Measurements from ENCODE around the gene SPEF1.
A peak's percentile ranks its signal among the peaks of the same experiment; 100 is the strongest.

SPEF1 gene

GRCh38 chr20:3771552-3772058 lies 9.6 kb downstream of the SPEF1 start:
- DNase-seq (ENCODE audit: low read depth), result no peak
- no peak overlapping the region for H3K4me3 ChIP-seq (ENCODE audit: low read depth, low read length)
- no peak for TF ChIP-seq CTCF (conservative IDR thresholded peaks at IDR 0.05; ENCODE audit: low read depth, low read length)

- peak; percentile 74 for DNase-seq (ENCODE audit: low read depth)
- TF ChIP-seq CTCF (conservative IDR thresholded peaks at IDR 0.05; ENCODE audit: low read depth, low read length), result peak; percentile 61
- H3K4me3 ChIP-seq (ENCODE audit: low read depth, low read length), result peak overlapping the region; percentile 69
These were observed 12.7 kb downstream of the SPEF1 start for GRCh38 chr20:3768342-3769130.

- DNase-seq (ENCODE audit: low read depth), result peak; percentile 99
- peak; percentile 31 for TF ChIP-seq CTCF (conservative IDR thresholded peaks at IDR 0.05; ENCODE audit: low read depth, low read length)
- H3K4me3 ChIP-seq (ENCODE audit: low read depth, low read length), result peak within 1 kb of the TSS; percentile 74
These were observed 13.6 kb downstream of the SPEF1 start, which contains the start of gene ADISSP for GRCh38 chr20:3767427-3768341. ADISSP (minus strand) TSS chr20:3767753; CDS start chr20:3760100, 7,653 bp downstream.

- no peak for DNase-seq (ENCODE audit: low read depth)
- H3K4me3 ChIP-seq (ENCODE audit: low read depth, low read length), result peak overlapping the region; percentile 74
- no peak for TF ChIP-seq CTCF (conservative IDR thresholded peaks at IDR 0.05; ENCODE audit: low read depth, low read length)
These were observed 14.2 kb downstream of the SPEF1 start for GRCh38 chr20:3767110-3767426.

GRCh38 chr20:3766422-3767109 lies 14.7 kb downstream of the SPEF1 start:
- peak overlapping the region; percentile 74 for H3K4me3 ChIP-seq (ENCODE audit: low read depth, low read length)
- TF ChIP-seq CTCF (conservative IDR thresholded peaks at IDR 0.05; ENCODE audit: low read depth, low read length), result no peak
- no peak for DNase-seq (ENCODE audit: low read depth)

- H3K4me3 ChIP-seq (ENCODE audit: low read depth, low read length), result no peak overlapping the region
- TF ChIP-seq CTCF (conservative IDR thresholded peaks at IDR 0.05; ENCODE audit: low read depth, low read length), result no peak
- no peak for DNase-seq (ENCODE audit: low read depth)
These were observed 15.9 kb downstream of the SPEF1 start for GRCh38 chr20:3765171-3765882.

Data from choroid plexus epithelial cell (primary cell).